Measurements from ENCODE around the gene USH1G. TPM values are rescaled to one million over a fixed set of nuclear protein-coding genes. Genes with fewer than 3 reads are reported as not detected.
A peak's percentile ranks its signal among the peaks of the same experiment; 100 is the strongest.

Gene USH1G
- total RNA-seq, 1 experiment from 2014 or later, result 0.48 TPM

DNA sequence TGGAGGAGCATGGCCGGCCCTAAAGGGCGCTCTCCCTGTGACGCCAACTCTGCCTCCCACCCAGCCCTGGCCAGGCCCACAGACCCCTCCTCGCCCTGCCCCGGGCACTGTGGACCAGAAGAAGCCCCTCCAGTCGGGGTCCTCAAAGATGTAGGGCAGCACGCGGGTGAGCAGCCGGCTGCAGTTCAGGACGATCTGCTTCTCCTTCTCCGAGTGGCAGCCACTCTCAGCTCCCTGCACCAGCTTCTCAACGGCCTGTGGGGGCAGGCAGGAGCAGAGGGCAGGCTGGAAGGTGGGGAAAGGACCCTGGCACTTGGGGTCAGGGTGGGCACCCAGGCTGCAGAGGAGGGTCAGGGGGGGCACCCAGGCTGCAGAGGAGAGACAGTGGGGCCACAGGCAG is 40.6 kb upstream of the USH1G start:
- no peaks in the 10 kb centered on the region for H3K27me3 Mint-ChIP-seq (ENCODE audit: insufficient read depth, unreplicated experiment)
- H3K4me3 Mint-ChIP-seq (ENCODE audit: unreplicated experiment), result no peak overlapping the region
- peaks cover 28% of the 10 kb centered on the region for H3K4me1 Mint-ChIP-seq (ENCODE audit: low read depth, unreplicated experiment)
- ChIA-PET POLR2A (no interaction called here), CTCF (interaction anchor here (0.7 to 3.9 kb wide), 7 partner anchors 9 to 238 kb away, joined by 3 to 61 read pairs (median 5); partner anchors contain the start of genes CDR2L, HID1 and MRPL58)
- H3K36me3 ChIP-seq (ENCODE audit: control insufficient read depth, insufficient read depth, low read length), result peaks cover 1% of the 10 kb centered on the region; the same call in 1 of the 2 replicates
- TF ChIP-seq, protein P1, sequence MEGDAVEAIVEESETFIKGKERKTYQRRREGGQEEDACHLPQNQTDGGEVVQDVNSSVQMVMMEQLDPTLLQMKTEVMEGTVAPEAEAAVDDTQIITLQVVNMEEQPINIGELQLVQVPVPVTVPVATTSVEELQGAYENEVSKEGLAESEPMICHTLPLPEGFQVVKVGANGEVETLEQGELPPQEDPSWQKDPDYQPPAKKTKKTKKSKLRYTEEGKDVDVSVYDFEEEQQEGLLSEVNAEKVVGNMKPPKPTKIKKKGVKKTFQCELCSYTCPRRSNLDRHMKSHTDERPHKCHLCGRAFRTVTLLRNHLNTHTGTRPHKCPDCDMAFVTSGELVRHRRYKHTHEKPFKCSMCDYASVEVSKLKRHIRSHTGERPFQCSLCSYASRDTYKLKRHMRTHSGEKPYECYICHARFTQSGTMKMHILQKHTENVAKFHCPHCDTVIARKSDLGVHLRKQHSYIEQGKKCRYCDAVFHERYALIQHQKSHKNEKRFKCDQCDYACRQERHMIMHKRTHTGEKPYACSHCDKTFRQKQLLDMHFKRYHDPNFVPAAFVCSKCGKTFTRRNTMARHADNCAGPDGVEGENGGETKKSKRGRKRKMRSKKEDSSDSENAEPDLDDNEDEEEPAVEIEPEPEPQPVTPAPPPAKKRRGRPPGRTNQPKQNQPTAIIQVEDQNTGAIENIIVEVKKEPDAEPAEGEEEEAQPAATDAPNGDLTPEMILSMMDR (IDR thresholded peaks at IDR 0.05; ENCODE audit: insufficient read depth in 1 of 2, low read depth in 1 of 2, low read length in 1 of 2, severe bottlenecking in 1 of 2, unreplicated experiment in 1 of 2), result peak in 1 of 2 experiments; percentile 12
- H3K36me3 Mint-ChIP-seq (ENCODE audit: insufficient read depth, unreplicated experiment), result peaks cover 24% of the 10 kb centered on the region
- peaks cover 15% of the 10 kb centered on the region for H3K4me1 ChIP-seq
- H3K27me3 ChIP-seq (replicated peaks; ENCODE audit: control insufficient read depth, insufficient read depth, low read length), result no peaks in the 10 kb centered on the region
- H3K4me3 ChIP-seq (ENCODE audit: low read depth, low read length), result no peak overlapping the region
- no peaks in the 10 kb centered on the region for H3K9me3 Mint-ChIP-seq (ENCODE audit: unreplicated experiment)
- H3K27ac Mint-ChIP-seq (ENCODE audit: unreplicated experiment), result no peak overlapping the region
- DNase-seq, result no peak
- no TSS peak for BruUV-seq (replicated peaks)
- H3K9me3 ChIP-seq, result no peaks in the 10 kb centered on the region
- intact Hi-C loops (cut with micrococcal nuclease; ENCODE audit: unreplicated experiment), result no loop called here

DNA sequence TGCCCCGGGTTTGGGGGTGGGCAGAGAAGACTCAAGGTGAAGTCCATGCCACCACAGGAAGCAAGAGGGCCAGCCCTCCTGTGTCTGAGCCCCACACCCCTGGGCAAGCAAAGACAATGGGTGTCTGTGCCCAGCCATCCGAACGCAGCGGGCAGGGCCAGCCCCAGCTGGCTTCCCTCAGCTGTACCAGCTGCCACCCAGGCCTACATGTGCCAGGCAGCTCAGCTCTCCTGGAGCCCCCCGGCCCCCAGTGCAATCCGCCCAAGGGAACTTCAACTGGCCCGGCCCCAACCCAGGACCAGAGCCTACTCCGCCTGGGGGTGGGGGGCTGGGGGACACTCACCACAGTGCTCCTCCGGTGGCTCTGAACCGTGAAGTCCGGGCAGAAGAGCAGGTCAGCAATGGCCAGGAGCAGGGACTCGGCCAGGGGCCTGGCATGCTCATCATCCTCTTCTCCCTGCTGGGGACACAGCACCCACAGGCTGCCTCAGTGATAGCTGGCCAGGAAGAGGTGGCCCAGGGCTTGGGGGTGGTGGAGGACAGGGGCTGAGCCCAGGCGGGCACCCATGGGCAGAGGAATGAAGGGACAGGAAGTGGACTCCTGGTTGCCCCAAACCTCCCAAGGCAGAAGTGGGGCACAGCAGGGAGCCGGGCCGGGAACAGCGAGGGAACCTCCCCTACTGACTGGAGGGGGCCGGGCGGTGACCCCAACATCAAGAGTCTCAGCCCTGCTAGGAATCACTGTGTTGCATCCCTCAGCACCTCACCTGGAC is 39.8 kb upstream of the USH1G start:
- DNase-seq, result no peak
- H3K27me3 Mint-ChIP-seq (ENCODE audit: insufficient read depth, unreplicated experiment), result no peaks in the 10 kb centered on the region
- no peak overlapping the region for H3K27ac Mint-ChIP-seq (ENCODE audit: unreplicated experiment)
- TF ChIP-seq, protein P1 (IDR thresholded peaks at IDR 0.05; ENCODE audit: insufficient read depth in 1 of 2, low read depth in 1 of 2, low read length in 1 of 2, severe bottlenecking in 1 of 2, unreplicated experiment in 1 of 2), result no peak
- H3K4me1 Mint-ChIP-seq (ENCODE audit: low read depth, unreplicated experiment), result peaks cover 21% of the 10 kb centered on the region
- POLR2A ChIA-PET, result interaction anchor here (0.6 to 2.3 kb wide), 3 partner anchors 25 to 206 kb away, joined by 8 to 18 read pairs (median 13); partner anchors contain the start of genes CDR2L and MRPL58
- BruUV-seq (replicated peaks), result no TSS peak
- CTCF ChIA-PET, result interaction anchor here (0.9 to 3.9 kb wide), 17 partner anchors 10 to 239 kb away, joined by 3 to 86 read pairs (median 7); partner anchors contain the start of genes CDR2L, HID1, MRPL58 and OTOP3
- H3K9me3 Mint-ChIP-seq (ENCODE audit: unreplicated experiment), result no peaks in the 10 kb centered on the region
- Histone ChIP-seq H3K4me3 (ENCODE audit: low read depth, low read length) (no peak overlapping the region), H3K4me1 (peaks cover 7% of the 10 kb centered on the region), H3K9me3 (no peaks in the 10 kb centered on the region), H3K36me3 (ENCODE audit: control insufficient read depth, insufficient read depth, low read length) (peaks cover 1% of the 10 kb centered on the region; the same call in 1 of the 2 replicates), H3K27me3 (replicated peaks; ENCODE audit: control insufficient read depth, insufficient read depth, low read length) (no peaks in the 10 kb centered on the region)
- peaks cover 18% of the 10 kb centered on the region for H3K36me3 Mint-ChIP-seq (ENCODE audit: insufficient read depth, unreplicated experiment)
- no peak overlapping the region for H3K4me3 Mint-ChIP-seq (ENCODE audit: unreplicated experiment)
- intact Hi-C loops (cut with micrococcal nuclease; ENCODE audit: unreplicated experiment), result no loop called here

DNA sequence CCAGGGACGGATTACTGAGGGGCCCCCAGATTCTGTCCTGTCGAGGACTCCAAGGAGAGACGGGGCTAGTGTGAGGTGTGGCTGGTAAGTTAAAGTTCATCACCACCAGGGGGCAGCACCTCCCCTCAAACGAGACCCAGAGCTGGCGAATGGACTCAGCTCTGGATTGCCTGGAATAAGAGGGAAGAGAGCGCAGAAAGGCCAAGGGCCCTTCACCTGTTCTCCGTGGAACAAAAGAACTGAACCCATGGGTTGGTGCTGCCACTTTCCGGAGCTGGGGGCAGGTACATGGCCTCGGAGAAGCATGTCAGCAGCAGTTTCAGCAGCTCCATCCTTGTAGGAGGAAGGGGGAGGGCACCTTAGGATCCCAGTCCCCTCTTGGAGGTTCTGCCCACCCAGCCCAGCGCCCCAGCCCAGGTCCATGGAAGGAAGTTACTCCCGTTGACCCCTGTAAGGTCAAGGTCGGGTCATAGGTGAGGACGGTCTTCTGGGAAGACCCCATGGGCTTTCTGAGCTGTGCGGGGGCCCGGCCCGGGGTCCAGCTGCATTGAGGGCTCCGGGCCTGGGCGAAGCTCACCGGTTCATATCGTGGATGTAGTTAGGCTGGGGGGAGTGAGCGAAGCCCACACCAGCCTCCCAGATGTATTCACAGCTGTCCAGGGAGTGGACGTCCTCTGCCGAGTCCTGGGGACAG is 38.7 kb upstream of the USH1G start:
- ChIA-PET POLR2A (interaction anchor here (0.6 to 2.3 kb wide), 7 partner anchors 11 to 204 kb away, joined by 3 to 18 read pairs (median 4); partner anchors contain the start of genes CDR2L, HID1 and MRPL58), CTCF (interaction anchor here (0.6 to 3.9 kb wide), 34 partner anchors 10 to 240 kb away, joined by 3 to 86 read pairs (median 6); partner anchors contain the start of genes ATP5PD, CDR2L, FDXR and HID1)
- intact Hi-C loops (cut with micrococcal nuclease; ENCODE audit: unreplicated experiment), result loop anchor here (1.0 kb wide), 4 partner anchors 20 to 73 kb away; partner anchors contain the start of gene MRPL58
- no peak overlapping the region for H3K4me3 ChIP-seq (ENCODE audit: low read depth, low read length)
- peaks cover 18% of the 10 kb centered on the region for H3K36me3 Mint-ChIP-seq (ENCODE audit: insufficient read depth, unreplicated experiment)
- H3K27me3 ChIP-seq (replicated peaks; ENCODE audit: control insufficient read depth, insufficient read depth, low read length), result no peaks in the 10 kb centered on the region
- 0 out of 2 replicates have a peak, but pooled peaks cover 3% of the 10 kb centered on the region for H3K4me1 ChIP-seq
- H3K4me3 Mint-ChIP-seq (ENCODE audit: unreplicated experiment), result no peak overlapping the region
- peak; percentile 90 to 93 for DNase-seq
- H3K27me3 Mint-ChIP-seq (ENCODE audit: insufficient read depth, unreplicated experiment), result no peaks in the 10 kb centered on the region
- no peaks in the 10 kb centered on the region for H3K9me3 Mint-ChIP-seq (ENCODE audit: unreplicated experiment)
- BruUV-seq (replicated peaks), result no TSS peak
- TF ChIP-seq, protein P1 (IDR thresholded peaks at IDR 0.05; ENCODE audit: insufficient read depth in 1 of 2, low read depth in 1 of 2, low read length in 1 of 2, severe bottlenecking in 1 of 2, unreplicated experiment in 1 of 2), result peak; percentile 70 to 86
- H3K9me3 ChIP-seq, result no peaks in the 10 kb centered on the region
- no peak overlapping the region for H3K27ac Mint-ChIP-seq (ENCODE audit: unreplicated experiment)
- peaks cover 1% of the 10 kb centered on the region; the same call in 1 of the 2 replicates for H3K36me3 ChIP-seq (ENCODE audit: control insufficient read depth, insufficient read depth, low read length)
- peaks cover 21% of the 10 kb centered on the region for H3K4me1 Mint-ChIP-seq (ENCODE audit: low read depth, unreplicated experiment)

Measured in Caco-2 (cell line).